ENCODE measurements around the gene FBXO45. TPM values are rescaled to one million over a fixed set of nuclear protein-coding genes. Genes with fewer than 3 reads are reported as not detected.
A peak's percentile ranks its signal among the peaks of the same experiment; 100 is the strongest.

Gene FBXO45
- total and polyA plus RNA-seq, 10 of the 15 experiments (the other 5 are each of a cell fraction or from before 2014, with no cell fraction given): 4.0 to 17.3 (median 11.8) TPM

DNA sequence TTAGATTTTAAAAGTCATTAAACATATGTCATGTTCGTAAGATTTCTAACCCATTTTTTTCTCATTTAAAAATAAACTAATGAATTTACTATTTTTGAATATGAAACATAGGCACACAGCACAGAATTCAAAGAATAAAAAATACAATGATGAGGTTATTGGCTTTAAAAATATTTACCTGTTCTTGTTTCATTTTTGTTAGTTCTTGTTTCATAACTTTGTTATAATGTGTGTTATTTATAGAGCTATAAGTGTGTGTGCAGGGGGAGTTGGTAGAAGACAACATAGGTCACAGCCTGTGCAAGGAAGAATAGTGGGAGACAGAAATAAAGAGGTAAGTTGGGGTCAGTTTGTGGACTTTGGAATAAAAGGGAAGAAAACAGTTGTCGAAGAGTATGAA, 40.2 kb downstream of the FBXO45 start:
- Histone ChIP-seq H3K36me3 (ENCODE audit: control insufficient read depth in 2 of 2, insufficient read depth in 2 of 2, low read length in 1 of 2) (no peaks in the 10 kb centered on the region), H4K20me1 (ENCODE audit: control insufficient read depth, insufficient read depth) (no peaks in the 10 kb centered on the region), H2AFZ (ENCODE audit: control insufficient read depth, low read depth, low read length) (no peak overlapping the region), H3K9ac (ENCODE audit: control insufficient read depth, insufficient read depth, low read length) (no peak overlapping the region), H3K79me2 (ENCODE audit: control insufficient read depth, insufficient read depth, low read length) (no peaks in the 10 kb centered on the region), H3K4me1 (ENCODE audit: control insufficient read depth, insufficient read depth, low read length) (peaks cover 4% of the 10 kb centered on the region; the same call in 1 of the 2 replicates), H3K27ac (ENCODE audit: control insufficient read depth, insufficient read depth) (no peak overlapping the region), H3K4me2 (ENCODE audit: control insufficient read depth, insufficient read depth) (no peak overlapping the region), H3K9me3 (replicated peaks; ENCODE audit: control insufficient read depth, insufficient read depth, low read length) (no peaks in the 10 kb centered on the region; the same call in 2 of the 3 replicates), H3K27me3 (replicated peaks in 1 of 2; ENCODE audit: control insufficient read depth in 2 of 2, insufficient read depth in 2 of 2, low read length in 1 of 2) (no peaks in the 10 kb centered on the region), H3K4me3 (no peak overlapping the region)
- DNase-seq (ENCODE audit: low read depth, low spot score): no peak
- in situ Hi-C loops (cut with MboI) (loop anchor here (5.0 kb wide), 1 partner anchor 79 kb away; no protein-coding TSS in a partner anchor), intact Hi-C loops (cut with micrococcal nuclease; ENCODE audit: unreplicated experiment) (loop anchor here (1.0 to 5.0 kb wide), 4 partner anchors 24 to 361 kb away; no protein-coding TSS in a partner anchor)
- RAD21 ChIA-PET (ENCODE audit: unreplicated experiment): interaction anchor here (0.8 to 4.4 kb wide), 15 partner anchors 21 to 361 kb away, joined by 3 to 50 read pairs (median 8); partner anchors contain the start of genes CEP19, NCBP2, NRROS and PIGX
- ATAC-seq: no peak
- SMC1A ChIA-PET (ENCODE audit: uncharacterized antibody, unreplicated experiment): interaction anchor here (0.7 to 4.6 kb wide), 23 partner anchors 10 to 363 kb away, joined by 3 to 72 read pairs (median 5); partner anchors contain the start of genes CEP19, NRROS and PIGX
- POLR2A ChIA-PET: interaction anchor here (2.5 kb wide), 1 partner anchor 76 kb away, joined by 10 read pairs; no protein-coding TSS in a partner anchor
- TF ChIP-seq RUNX3 (IDR thresholded peaks at IDR 0.05; ENCODE audit: low read length): no peak
- TF ChIP-seq, protein P1, sequence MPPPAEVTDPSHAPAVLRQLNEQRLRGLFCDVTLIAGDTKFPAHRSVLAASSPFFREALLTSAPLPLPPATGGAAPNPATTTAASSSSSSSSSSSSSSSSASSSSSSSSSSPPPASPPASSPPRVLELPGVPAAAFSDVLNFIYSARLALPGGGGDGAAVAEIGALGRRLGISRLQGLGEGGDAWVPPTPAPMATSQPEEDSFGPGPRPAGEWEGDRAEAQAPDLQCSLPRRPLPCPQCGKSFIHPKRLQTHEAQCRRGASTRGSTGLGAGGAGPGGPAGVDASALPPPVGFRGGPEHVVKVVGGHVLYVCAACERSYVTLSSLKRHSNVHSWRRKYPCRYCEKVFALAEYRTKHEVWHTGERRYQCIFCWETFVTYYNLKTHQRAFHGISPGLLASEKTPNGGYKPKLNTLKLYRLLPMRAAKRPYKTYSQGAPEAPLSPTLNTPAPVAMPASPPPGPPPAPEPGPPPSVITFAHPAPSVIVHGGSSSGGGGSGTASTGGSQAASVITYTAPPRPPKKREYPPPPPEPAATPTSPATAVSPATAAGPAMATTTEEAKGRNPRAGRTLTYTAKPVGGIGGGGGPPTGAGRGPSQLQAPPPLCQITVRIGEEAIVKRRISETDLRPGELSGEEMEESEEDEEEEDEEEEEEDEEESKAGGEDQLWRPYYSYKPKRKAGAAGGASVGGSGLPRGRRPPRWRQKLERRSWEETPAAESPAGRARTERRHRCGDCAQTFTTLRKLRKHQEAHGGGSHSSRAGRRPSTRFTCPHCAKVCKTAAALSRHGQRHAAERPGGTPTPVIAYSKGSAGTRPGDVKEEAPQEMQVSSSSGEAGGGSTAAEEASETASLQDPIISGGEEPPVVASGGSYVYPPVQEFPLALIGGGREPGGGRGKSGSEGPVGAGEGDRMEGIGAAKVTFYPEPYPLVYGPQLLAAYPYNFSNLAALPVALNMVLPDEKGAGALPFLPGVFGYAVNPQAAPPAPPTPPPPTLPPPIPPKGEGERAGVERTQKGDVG (CRISPR knock-in tag; IDR thresholded peaks at IDR 0.05): no peak
- TF ChIP-seq SUPT20H (IDR thresholded peaks at IDR 0.05; ENCODE audit: borderline replicate concordance, control insufficient read depth, low read depth, low read length): no peak
- no peak for TF ChIP-seq NRF1 (conservative IDR thresholded peaks at IDR 0.05; ENCODE audit: low read depth, low read length)
- no peak for TF ChIP-seq ASH2L (IDR thresholded peaks at IDR 0.05; ENCODE audit: borderline replicate concordance, low read depth)
- TF ChIP-seq CHD2 (IDR thresholded peaks at IDR 0.05; ENCODE audit: borderline replicate concordance, low read depth, low read length): no peak
- no peak for TF ChIP-seq SMC3 (IDR thresholded peaks at IDR 0.05; ENCODE audit: borderline replicate concordance, low read length)
- no peak for TF ChIP-seq CBX3 (IDR thresholded peaks at IDR 0.05; ENCODE audit: borderline replicate concordance, low read depth)
- TF ChIP-seq CBX5 (IDR thresholded peaks at IDR 0.05; ENCODE audit: low read depth): no peak
- TF ChIP-seq, protein P2, sequence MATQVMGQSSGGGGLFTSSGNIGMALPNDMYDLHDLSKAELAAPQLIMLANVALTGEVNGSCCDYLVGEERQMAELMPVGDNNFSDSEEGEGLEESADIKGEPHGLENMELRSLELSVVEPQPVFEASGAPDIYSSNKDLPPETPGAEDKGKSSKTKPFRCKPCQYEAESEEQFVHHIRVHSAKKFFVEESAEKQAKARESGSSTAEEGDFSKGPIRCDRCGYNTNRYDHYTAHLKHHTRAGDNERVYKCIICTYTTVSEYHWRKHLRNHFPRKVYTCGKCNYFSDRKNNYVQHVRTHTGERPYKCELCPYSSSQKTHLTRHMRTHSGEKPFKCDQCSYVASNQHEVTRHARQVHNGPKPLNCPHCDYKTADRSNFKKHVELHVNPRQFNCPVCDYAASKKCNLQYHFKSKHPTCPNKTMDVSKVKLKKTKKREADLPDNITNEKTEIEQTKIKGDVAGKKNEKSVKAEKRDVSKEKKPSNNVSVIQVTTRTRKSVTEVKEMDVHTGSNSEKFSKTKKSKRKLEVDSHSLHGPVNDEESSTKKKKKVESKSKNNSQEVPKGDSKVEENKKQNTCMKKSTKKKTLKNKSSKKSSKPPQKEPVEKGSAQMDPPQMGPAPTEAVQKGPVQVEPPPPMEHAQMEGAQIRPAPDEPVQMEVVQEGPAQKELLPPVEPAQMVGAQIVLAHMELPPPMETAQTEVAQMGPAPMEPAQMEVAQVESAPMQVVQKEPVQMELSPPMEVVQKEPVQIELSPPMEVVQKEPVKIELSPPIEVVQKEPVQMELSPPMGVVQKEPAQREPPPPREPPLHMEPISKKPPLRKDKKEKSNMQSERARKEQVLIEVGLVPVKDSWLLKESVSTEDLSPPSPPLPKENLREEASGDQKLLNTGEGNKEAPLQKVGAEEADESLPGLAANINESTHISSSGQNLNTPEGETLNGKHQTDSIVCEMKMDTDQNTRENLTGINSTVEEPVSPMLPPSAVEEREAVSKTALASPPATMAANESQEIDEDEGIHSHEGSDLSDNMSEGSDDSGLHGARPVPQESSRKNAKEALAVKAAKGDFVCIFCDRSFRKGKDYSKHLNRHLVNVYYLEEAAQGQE (IDR thresholded peaks at IDR 0.05; ENCODE audit: low read depth, low read length): no peak
- TF ChIP-seq, protein P3, sequence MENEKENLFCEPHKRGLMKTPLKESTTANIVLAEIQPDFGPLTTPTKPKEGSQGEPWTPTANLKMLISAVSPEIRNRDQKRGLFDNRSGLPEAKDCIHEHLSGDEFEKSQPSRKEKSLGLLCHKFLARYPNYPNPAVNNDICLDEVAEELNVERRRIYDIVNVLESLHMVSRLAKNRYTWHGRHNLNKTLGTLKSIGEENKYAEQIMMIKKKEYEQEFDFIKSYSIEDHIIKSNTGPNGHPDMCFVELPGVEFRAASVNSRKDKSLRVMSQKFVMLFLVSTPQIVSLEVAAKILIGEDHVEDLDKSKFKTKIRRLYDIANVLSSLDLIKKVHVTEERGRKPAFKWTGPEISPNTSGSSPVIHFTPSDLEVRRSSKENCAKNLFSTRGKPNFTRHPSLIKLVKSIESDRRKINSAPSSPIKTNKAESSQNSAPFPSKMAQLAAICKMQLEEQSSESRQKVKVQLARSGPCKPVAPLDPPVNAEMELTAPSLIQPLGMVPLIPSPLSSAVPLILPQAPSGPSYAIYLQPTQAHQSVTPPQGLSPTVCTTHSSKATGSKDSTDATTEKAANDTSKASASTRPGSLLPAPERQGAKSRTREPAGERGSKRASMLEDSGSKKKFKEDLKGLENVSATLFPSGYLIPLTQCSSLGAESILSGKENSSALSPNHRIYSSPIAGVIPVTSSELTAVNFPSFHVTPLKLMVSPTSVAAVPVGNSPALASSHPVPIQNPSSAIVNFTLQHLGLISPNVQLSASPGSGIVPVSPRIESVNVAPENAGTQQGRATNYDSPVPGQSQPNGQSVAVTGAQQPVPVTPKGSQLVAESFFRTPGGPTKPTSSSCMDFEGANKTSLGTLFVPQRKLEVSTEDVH (IDR thresholded peaks at IDR 0.05; ENCODE audit: low read depth, partially characterized antibody): no peak
- TF ChIP-seq SP1 (IDR thresholded peaks at IDR 0.05; ENCODE audit: low read depth, low read length): no peak
- no peak for TF ChIP-seq ZBED1 (IDR thresholded peaks at IDR 0.05; ENCODE audit: borderline replicate concordance)
- CTCF ChIA-PET: interaction anchor here (0.8 to 10.6 kb wide), 26 partner anchors 11 to 295 kb away, joined by 3 to 144 read pairs (median 6); partner anchors contain the start of genes CEP19, NRROS, PAK2 and PIGX
- peak; percentile 7 for FAIRE-seq
- no TSS peak for BruUV-seq (replicated peaks)
- 91% methylated on average over 2 of the region's 2 CpGs for WGBS (ENCODE audit: insufficient coverage, insufficient replicate concordance, low lambda C conversion rate, missing lambda C conversion rate)
